ENCODE results near the gene RAET1L. TPM values are rescaled to one million over a fixed set of nuclear protein-coding genes. Genes with fewer than 3 reads are reported as not detected.

RAET1L gene
- total and polyA plus RNA-seq, 2 of the 4 experiments (the other 2 are of a cell fraction): not detected

DNA sequence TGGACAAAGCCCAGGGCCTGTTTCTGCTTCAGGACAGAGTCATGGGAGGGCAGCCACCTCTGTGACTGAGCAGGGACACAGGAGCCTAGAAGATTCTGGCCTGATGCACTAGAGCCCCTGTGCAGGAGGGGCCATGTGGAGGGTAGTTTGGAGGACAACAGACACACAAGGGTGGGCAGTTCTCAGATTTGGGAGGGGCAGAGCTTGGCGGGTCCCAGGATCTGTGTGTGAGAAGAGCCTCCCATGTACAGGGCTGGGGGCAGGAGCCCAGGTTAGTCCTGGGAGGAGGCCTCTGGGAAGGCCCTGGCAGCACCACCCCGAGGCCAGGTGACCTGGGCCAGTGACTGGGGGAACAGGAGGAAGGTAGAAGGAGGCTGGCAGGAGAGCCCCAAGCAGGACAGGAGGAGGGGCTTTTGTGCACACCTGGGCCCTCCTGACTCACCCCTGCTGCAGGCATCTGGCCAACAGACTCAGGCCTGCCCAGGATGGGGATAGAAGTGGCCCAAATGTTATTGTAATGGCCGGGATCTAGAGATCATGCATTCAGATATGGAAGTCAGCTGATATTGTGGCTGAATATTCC lies 45.0 kb upstream of the RAET1L start:
- Histone ChIP-seq H4K5ac (ENCODE audit: low read depth, low read length) (no peak overlapping the region), H3K9me3 (ENCODE audit: control insufficient read depth, insufficient read depth, low read length) (no peaks in the 10 kb centered on the region), H4K8ac (ENCODE audit: low read depth in 2 of 2, low read length in 2 of 2) (no peak overlapping the region), H2AFZ (replicated peaks; ENCODE audit: low read length, poor library complexity) (no peak overlapping the region), H3K36me3 (ENCODE audit: control insufficient read depth, insufficient read depth, low read length) (0 out of 2 replicates have a peak, but pooled peaks cover 1% of the 10 kb centered on the region), H3K18ac (ENCODE audit: low read depth, low read length) (no peak overlapping the region), H4K20me1 (ENCODE audit: insufficient read depth, low read length) (no peaks in the 10 kb centered on the region), H4K91ac (ENCODE audit: insufficient read depth, low read depth, low read length) (no peak overlapping the region), H3K79me1 (ENCODE audit: low read depth in 1 of 2, low read length in 2 of 2) (peaks cover 7 to 13% of the 10 kb centered on the region in 2 experiments; a peak in 3 of 4 replicates), H2BK15ac (ENCODE audit: low read depth, low read length) (no peak overlapping the region), H2AK5ac (ENCODE audit: low read depth, low read length) (no peak overlapping the region), H2AK9ac (replicated peaks; ENCODE audit: low read depth, low read length, poor library complexity) (no peak overlapping the region), H3K9me1 (ENCODE audit: insufficient read depth, low read length) (peaks cover 12% of the 10 kb centered on the region; the same call in 1 of the 2 replicates), H3K23ac (ENCODE audit: low read depth, low read length) (no peak overlapping the region), H3K56ac (ENCODE audit: extremely low read depth, insufficient read depth, low read length) (no peak overlapping the region), H3K4me1 (ENCODE audit: control insufficient read depth, insufficient read depth, low read length) (peaks cover 4% of the 10 kb centered on the region; the same call in 1 of the 2 replicates), H3K27me3 (ENCODE audit: control insufficient read depth, insufficient read depth, low read length) (peaks cover 4% of the 10 kb centered on the region), H3K4me3 (ENCODE audit: insufficient read depth, low read depth, low read length) (no peak overlapping the region), H3K9ac (ENCODE audit: low read depth, low read length) (no peak overlapping the region), H3K4me2 (ENCODE audit: low read depth, low read length) (no peak overlapping the region), H2BK120ac (ENCODE audit: low read depth, low read length) (no peak overlapping the region), H3K4ac (ENCODE audit: low read depth, low read length) (no peak overlapping the region), H3K27ac (ENCODE audit: insufficient read depth, low read length) (no peak overlapping the region), H2BK20ac (ENCODE audit: low read depth, low read length) (no peak overlapping the region), H3K14ac (replicated peaks; ENCODE audit: low read depth, low read length) (no peak overlapping the region), H2BK5ac (ENCODE audit: low read depth, low read length, poor library complexity, severe bottlenecking) (no peak overlapping the region)
- BruUV-seq (replicated peaks): no TSS peak
- in situ Hi-C loops (cut with MboI; ENCODE audit: low sequenced_read_pairs): loop anchor here (10.0 kb wide), 1 partner anchor 744 kb away; no protein-coding TSS in a partner anchor
- no peak for ATAC-seq (ENCODE audit: low read depth)
- WGBS, 2 experiments (ENCODE audit: extremely low coverage in 2 of 2, insufficient read length in 1 of 2): 100% methylated on average over 1 of the region's 3 CpGs; no CpG with 5 or more reads in 1 of the 2 experiments
- POLR2A ChIA-PET (ENCODE audit: unreplicated experiment): no interaction called here
- CTCF ChIA-PET: interaction anchor here (0.6 to 1.4 kb wide), 12 partner anchors 10 to 501 kb away, joined by 3 to 5 read pairs (median 4); no protein-coding TSS in a partner anchor
- dilution Hi-C loops (cut with HindIII; ENCODE audit: low sequenced_read_pairs, unreplicated experiment): no loop called here
- intact Hi-C loops (cut with micrococcal nuclease): no loop called here
- no peak for TF ChIP-seq NFE2L2 (IDR thresholded peaks at IDR 0.05; ENCODE audit: low read depth, low read length)
- TF ChIP-seq CHD1 (IDR thresholded peaks at IDR 0.05; ENCODE audit: low read depth, low read length): no peak
- TF ChIP-seq POLR2A (IDR thresholded peaks at IDR 0.05; ENCODE audit: low read depth, low read length): no peak
- TF ChIP-seq MXI1 (IDR thresholded peaks at IDR 0.05; ENCODE audit: borderline replicate concordance, low read depth, low read length): no peak
- TF ChIP-seq SMC3 (IDR thresholded peaks at IDR 0.05; ENCODE audit: low read depth, low read length): no peak
- no peak for DNase-seq

All from IMR-90 (cell line).